CD4-positive, CD25-positive, alpha-beta regulatory T cell (primary cell): ENCODE measurements around the gene SCN4B. TPM values are rescaled to one million over a fixed set of nuclear protein-coding genes. Genes with fewer than 3 reads are reported as not detected.
A peak's percentile ranks its signal among the peaks of the same experiment; 100 is the strongest.

Source experiments
- ATAC-seq, 2 donors: fragments of 150-1000 bp; cut with Tn5 transposase; one replicate each; pipeline ENCODE4 v1.10.0; 2021; ENCODE audit warnings: low read depth in 2 of 2, moderate number of reproducible peaks in 2 of 2, moderate library complexity in 1 of 2
- DNase-seq, 3 donors: peaks; one replicate each; pipeline versions ENCODE4 v3.0.0 to v3.0.0-alpha.2; 2012 to 2022; ENCODE audit warnings: mixed read lengths in 1 of 3
- H3K27ac ChIP-seq: one replicate; pipeline ENCODE4 v1.7.0; 2013; ENCODE audit warnings: mild to moderate bottlenecking, low read length; ENCODE audit not compliant: insufficient read depth, poor library complexity, severe bottlenecking
- H3K27me3 ChIP-seq: one replicate; pipeline ENCODE4 v1.7.0; 2013; ENCODE audit warnings: low read length; ENCODE audit not compliant: control insufficient read depth, insufficient read depth
- H3K36me3 ChIP-seq: one replicate; pipeline ENCODE4 v1.7.0; 2013; ENCODE audit warnings: mild to moderate bottlenecking, low read length, moderate library complexity; ENCODE audit not compliant: control insufficient read depth, insufficient read depth
- H3K4me1 ChIP-seq: 2 replicates; pipeline ENCODE4 v1.7.0; 2013; ENCODE audit warnings: mild to moderate bottlenecking, low read length; ENCODE audit not compliant: insufficient read depth, control insufficient read depth, poor library complexity, severe bottlenecking
- H3K4me3 ChIP-seq: one replicate; pipeline ENCODE4 v1.7.0; 2013; ENCODE audit warnings: low read depth, mild to moderate bottlenecking, low read length, moderate library complexity
- H3K9me3 ChIP-seq, 2 experiments: 1 replicate in 1 of 2; 2 replicates in 1 of 2; pipeline ENCODE4 v1.7.0; 2013; ENCODE audit warnings: low read length in 2 of 2, mild to moderate bottlenecking in 1 of 2, moderate library complexity in 1 of 2; ENCODE audit not compliant: control insufficient read depth in 2 of 2
- H3K27ac Mint-ChIP-seq, 3 donors: one replicate each; pipeline ENCODE4 v1.8.0; 2020 to 2022; ENCODE audit warnings: mild to moderate bottlenecking in 3 of 3, mixed read lengths in 3 of 3, moderate library complexity in 2 of 3
- H3K27me3 Mint-ChIP-seq: one replicate; pipeline ENCODE4 v1.8.0; 2022; ENCODE audit warnings: mild to moderate bottlenecking, mixed read lengths
- H3K36me3 Mint-ChIP-seq: one replicate; pipeline ENCODE4 v1.8.0; 2020; ENCODE audit warnings: mixed read lengths
- H3K4me1 Mint-ChIP-seq, 4 donors: one replicate each; pipeline ENCODE4 v1.8.0; 2020 to 2022; ENCODE audit warnings: mixed read lengths in 4 of 4, mild to moderate bottlenecking in 1 of 4
- H3K4me3 Mint-ChIP-seq, 4 donors: one replicate each; pipeline ENCODE4 v1.8.0; 2020 to 2022; ENCODE audit warnings: mild to moderate bottlenecking in 4 of 4, mixed read lengths in 4 of 4, moderate library complexity in 3 of 4
- H3K9me3 Mint-ChIP-seq, 7 donors: one replicate each; pipeline ENCODE4 v1.8.0; 2020 to 2022; ENCODE audit warnings: mixed read lengths in 7 of 7, mild to moderate bottlenecking in 3 of 7, moderate library complexity in 2 of 7
- polyA plus RNA-seq, 4 donors: library from polyadenylated mRNA; unstranded; fragments of 300-500 nt; fragmentation: Illumina TruSeq; gene quantifications; one replicate each; pipeline ENCODE4 v1.2.3, GENCODE V29; 2021
- total RNA-seq: library from RNA; stranded (reverse); gene quantifications from one replicate; pipeline ENCODE4 v1.2.3, GENCODE V29; 2022

SCN4B gene
- total and polyA plus RNA-seq, 5 donors from 2014 or later: not detected

GRCh38 chr11:118153976-118154375 is 1.4 kb upstream of the SCN4B start:
- no peak overlapping the region for H3K27ac ChIP-seq
- H3K9me3 ChIP-seq: no peaks in the 10 kb centered on the region
- H3K4me3 ChIP-seq: no peak overlapping the region
- Mint-ChIP-seq H3K27me3 (peaks cover 68% of the 10 kb centered on the region), H3K27ac (no peak overlapping the region), H3K4me1 (peaks cover 0 to 15% (median 6%) of the 10 kb centered on the region in 4 donors), H3K4me3 (peak overlapping the region; percentile 23 to 79 (median 46)), H3K36me3 (no peaks in the 10 kb centered on the region), H3K9me3 (no peaks in the 10 kb centered on the region)
- H3K4me1 ChIP-seq: peaks cover 12% of the 10 kb centered on the region
- no peaks in the 10 kb centered on the region for H3K36me3 ChIP-seq
- no peak for ATAC-seq
- H3K27me3 ChIP-seq: peaks cover 40% of the 10 kb centered on the region
- DNase-seq: no peak

GRCh38 chr11:118153516-118153915 is 893 bp upstream of the SCN4B start:
- H3K27me3 ChIP-seq: peaks cover 40% of the 10 kb centered on the region
- H3K27ac ChIP-seq: no peak overlapping the region
- Mint-ChIP-seq H3K4me1 (peaks cover 0 to 15% (median 6%) of the 10 kb centered on the region in 4 donors), H3K9me3 (no peaks in the 10 kb centered on the region), H3K4me3 (peak overlapping the region in 2 of 4 donors; percentile 29 to 79), H3K27ac (no peak overlapping the region), H3K27me3 (peaks cover 67% of the 10 kb centered on the region), H3K36me3 (no peaks in the 10 kb centered on the region)
- H3K4me3 ChIP-seq: no peak overlapping the region
- H3K4me1 ChIP-seq: peaks cover 12% of the 10 kb centered on the region
- no peaks in the 10 kb centered on the region for H3K9me3 ChIP-seq
- no peak for ATAC-seq
- H3K36me3 ChIP-seq: no peaks in the 10 kb centered on the region
- DNase-seq: no peak

DNA sequence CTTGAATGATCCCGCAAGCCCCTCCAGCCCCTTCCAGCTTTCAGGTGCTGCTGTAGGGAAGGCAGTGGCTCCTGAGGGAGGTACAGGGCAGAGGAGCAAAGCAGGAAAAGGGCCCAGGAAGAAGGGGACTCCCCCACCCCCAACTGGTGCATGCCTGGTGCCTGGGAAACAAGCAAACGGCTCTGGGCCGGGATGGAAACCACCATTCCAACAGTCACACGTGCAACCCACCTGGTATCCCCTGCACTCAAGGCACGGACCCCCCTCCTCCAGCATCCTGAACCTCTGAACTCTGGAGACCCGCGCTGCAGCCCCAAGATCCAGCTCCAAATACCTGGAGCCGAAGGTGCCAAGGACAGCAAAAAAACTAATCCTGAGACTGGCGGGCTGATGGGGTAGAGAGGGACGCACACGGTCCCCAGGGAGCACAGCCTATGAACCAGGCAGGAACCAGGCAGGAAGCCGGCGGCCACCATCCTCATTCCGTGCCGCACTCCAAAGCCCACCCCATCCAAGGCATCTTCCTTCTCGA is 537 bp downstream of the SCN4B start:
- DNase-seq: no peak
- peaks cover 72% of the 10 kb centered on the region for H3K27me3 Mint-ChIP-seq
- no peak overlapping the region for H3K4me3 ChIP-seq
- no peak for ATAC-seq
- H3K4me1 ChIP-seq: peaks cover 12% of the 10 kb centered on the region
- no peak overlapping the region for H3K4me3 Mint-ChIP-seq
- peaks cover 0 to 14% (median 6%) of the 10 kb centered on the region in 4 donors for H3K4me1 Mint-ChIP-seq
- H3K9me3 Mint-ChIP-seq: no peaks in the 10 kb centered on the region
- no peak overlapping the region for H3K27ac Mint-ChIP-seq
- H3K9me3 ChIP-seq: no peaks in the 10 kb centered on the region
- H3K36me3 ChIP-seq: no peaks in the 10 kb centered on the region
- H3K27me3 ChIP-seq: peaks cover 40% of the 10 kb centered on the region
- no peaks in the 10 kb centered on the region for H3K36me3 Mint-ChIP-seq
- H3K27ac ChIP-seq: no peak overlapping the region

- H3K27ac ChIP-seq: no peak overlapping the region
- no peaks in the 10 kb centered on the region for H3K36me3 ChIP-seq
- Mint-ChIP-seq H3K27me3 (peaks cover 72% of the 10 kb centered on the region), H3K4me1 (peaks cover 0 to 11% (median 3%) of the 10 kb centered on the region in 4 donors), H3K9me3 (no peaks in the 10 kb centered on the region), H3K4me3 (no peak overlapping the region), H3K36me3 (no peaks in the 10 kb centered on the region), H3K27ac (no peak overlapping the region)
- H3K9me3 ChIP-seq: no peaks in the 10 kb centered on the region
- H3K4me3 ChIP-seq: no peak overlapping the region
- no peak for ATAC-seq
- H3K27me3 ChIP-seq: peaks cover 36% of the 10 kb centered on the region
- peaks cover 12% of the 10 kb centered on the region for H3K4me1 ChIP-seq
- DNase-seq: no peak
These were observed 1.2 kb downstream of the SCN4B start for GRCh38 chr11:118151431-118151830.

DNA sequence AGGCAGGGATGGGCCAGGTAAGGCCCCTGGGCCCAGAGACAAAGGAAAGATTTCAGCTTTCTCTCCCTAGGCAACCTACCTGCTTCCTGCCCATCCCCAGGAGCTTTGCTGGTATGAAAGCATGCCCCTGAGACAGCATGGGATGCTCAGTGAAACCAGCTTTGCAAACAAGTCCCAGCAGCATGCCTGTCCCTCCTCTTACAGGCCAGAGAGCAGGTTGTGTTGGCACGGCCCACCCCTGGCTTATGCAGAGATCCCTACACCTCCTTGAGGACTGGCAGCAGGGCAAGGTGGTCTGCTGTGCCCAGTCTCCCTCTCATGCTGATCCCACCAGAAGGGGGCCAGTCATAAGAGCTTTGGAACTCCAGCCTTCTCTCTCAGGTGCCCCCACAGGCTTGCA is 3.1 kb downstream of the SCN4B start:
- DNase-seq: no peak
- Mint-ChIP-seq H3K27me3 (peaks cover 67% of the 10 kb centered on the region), H3K4me3 (no peak overlapping the region), H3K4me1 (peaks cover 0 to 13% (median 3%) of the 10 kb centered on the region in 4 donors), H3K27ac (no peak overlapping the region), H3K36me3 (no peaks in the 10 kb centered on the region), H3K9me3 (peaks cover 0 to 1% (median 0%) of the 10 kb centered on the region in 7 donors)
- H3K27ac ChIP-seq: no peak overlapping the region
- no peak for ATAC-seq
- H3K4me3 ChIP-seq: no peak overlapping the region
- H3K4me1 ChIP-seq: peaks cover 18% of the 10 kb centered on the region
- peaks cover 27% of the 10 kb centered on the region for H3K27me3 ChIP-seq
- no peaks in the 10 kb centered on the region for H3K9me3 ChIP-seq
- H3K36me3 ChIP-seq: no peaks in the 10 kb centered on the region

GRCh38 chr11:118148856-118149255 is 3.8 kb downstream of the SCN4B start:
- peaks cover 67% of the 10 kb centered on the region for H3K27me3 Mint-ChIP-seq
- no peak overlapping the region for H3K27ac Mint-ChIP-seq
- H3K9me3 ChIP-seq: no peaks in the 10 kb centered on the region
- no peak overlapping the region for H3K4me3 Mint-ChIP-seq
- peaks cover 18% of the 10 kb centered on the region for H3K4me1 ChIP-seq
- DNase-seq: no peak
- peaks cover 26% of the 10 kb centered on the region for H3K27me3 ChIP-seq
- ATAC-seq: no peak
- H3K36me3 ChIP-seq: no peaks in the 10 kb centered on the region
- no peak overlapping the region for H3K27ac ChIP-seq
- peaks cover 0 to 10% (median 2%) of the 10 kb centered on the region in 4 donors for H3K4me1 Mint-ChIP-seq
- peaks cover 0 to 1% (median 0%) of the 10 kb centered on the region in 7 donors for H3K9me3 Mint-ChIP-seq
- no peak overlapping the region for H3K4me3 ChIP-seq
- H3K36me3 Mint-ChIP-seq: no peaks in the 10 kb centered on the region

- Mint-ChIP-seq H3K9me3 (peaks cover 0 to 1% (median 0%) of the 10 kb centered on the region in 7 donors), H3K4me3 (no peak overlapping the region), H3K36me3 (no peaks in the 10 kb centered on the region), H3K4me1 (peaks cover 0 to 5% (median 0%) of the 10 kb centered on the region in 4 donors), H3K27me3 (peaks cover 65% of the 10 kb centered on the region), H3K27ac (no peak overlapping the region)
- Histone ChIP-seq H3K4me1 (peaks cover 18% of the 10 kb centered on the region), H3K27ac (no peak overlapping the region), H3K36me3 (no peaks in the 10 kb centered on the region), H3K9me3 (no peaks in the 10 kb centered on the region), H3K27me3 (peaks cover 23% of the 10 kb centered on the region), H3K4me3 (no peak overlapping the region)
- no peak for DNase-seq
- no peak for ATAC-seq
These were observed 4.4 kb downstream of the SCN4B start for GRCh38 chr11:118148240-118148639.

GRCh38 chr11:118147502-118147901 is 5.1 kb downstream of the SCN4B start:
- Mint-ChIP-seq H3K27ac (no peak overlapping the region), H3K36me3 (no peaks in the 10 kb centered on the region), H3K9me3 (peaks cover 0 to 1% (median 0%) of the 10 kb centered on the region in 7 donors), H3K4me3 (peak overlapping the region in 1 of 4 donors; percentile 7), H3K4me1 (peaks cover 0 to 5% (median 0%) of the 10 kb centered on the region in 4 donors), H3K27me3 (peaks cover 66% of the 10 kb centered on the region)
- Histone ChIP-seq H3K27me3 (peaks cover 30% of the 10 kb centered on the region), H3K9me3 (no peaks in the 10 kb centered on the region), H3K4me1 (peaks cover 11% of the 10 kb centered on the region), H3K27ac (no peak overlapping the region), H3K4me3 (no peak overlapping the region), H3K36me3 (no peaks in the 10 kb centered on the region)
- DNase-seq (no peak), ATAC-seq (no peak)
